Measurements from ENCODE around the gene CRIP2. TPM values are rescaled to one million over a fixed set of nuclear protein-coding genes. Genes with fewer than 3 reads are reported as not detected.

Gene CRIP2
- total RNA-seq, 2 donors from 2014 or later = 65.9 to 96.6 TPM

DNA sequence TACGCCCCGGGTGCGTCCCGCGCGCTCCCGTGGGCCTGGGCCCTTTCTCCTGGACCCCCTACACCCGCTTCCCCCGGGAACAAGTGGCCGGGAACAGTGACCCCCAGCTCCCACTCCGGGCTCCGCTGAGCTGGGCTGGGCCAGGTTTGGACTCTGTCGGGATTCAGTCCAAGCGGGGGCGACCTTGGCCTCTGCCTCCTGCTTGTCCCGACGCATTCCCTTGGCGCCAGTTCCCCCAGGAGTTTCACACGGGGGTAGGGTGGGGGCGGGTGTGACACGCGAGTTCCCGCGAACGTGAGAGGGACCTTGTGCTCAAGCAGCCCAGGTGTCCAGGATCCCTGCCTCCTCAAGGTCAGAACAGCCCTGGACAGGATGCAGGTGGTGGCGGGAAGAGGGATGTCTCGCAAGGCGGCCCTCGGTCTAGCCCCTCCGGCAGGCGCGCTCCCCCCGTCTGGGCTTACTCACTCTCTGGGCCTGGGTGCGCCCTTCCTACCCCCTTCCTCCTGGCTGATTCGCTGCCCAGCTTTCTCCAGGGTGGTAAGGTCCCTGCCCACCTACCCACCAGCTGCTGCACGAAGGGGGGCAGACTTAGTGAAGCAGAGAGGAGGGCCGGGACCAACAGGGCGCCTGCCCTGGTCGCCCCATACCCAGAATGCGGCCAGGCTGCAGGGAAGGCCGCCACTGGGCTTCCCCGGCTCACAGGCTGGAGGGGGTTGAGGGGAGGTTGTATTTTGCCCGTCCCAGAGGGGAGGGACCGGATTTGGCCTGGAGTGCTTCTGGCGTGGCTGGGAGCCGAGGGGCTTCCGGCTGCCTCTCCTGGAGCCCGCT is 862 bp downstream of the CRIP2 start:
- 9 to 19% methylated on average over 10 to 45 of the region's 48 CpGs for WGBS, 2 donors
- peak overlapping the region; percentile 53 to 87 (median 80) for H3K27ac ChIP-seq
- no peak for ATAC-seq
- H3K27me3 ChIP-seq = peaks cover 0 to 15% of the 10 kb centered on the region in 2 donors
- no peaks in the 10 kb centered on the region for H3K36me3 ChIP-seq (replicated peaks in 1 of 2; ENCODE audit: insufficient read depth in 1 of 2, low read depth in 2 of 2)
- no peaks in the 10 kb centered on the region for H3K9me3 ChIP-seq
- H3K4me3 ChIP-seq = peak overlapping the region; percentile 16 to 56
- DNase-seq = peak in 1 of 4 donors; percentile 43
- no peak for TF ChIP-seq POLR2A (IDR thresholded peaks at IDR 0.05)
- TF ChIP-seq, protein P1, sequence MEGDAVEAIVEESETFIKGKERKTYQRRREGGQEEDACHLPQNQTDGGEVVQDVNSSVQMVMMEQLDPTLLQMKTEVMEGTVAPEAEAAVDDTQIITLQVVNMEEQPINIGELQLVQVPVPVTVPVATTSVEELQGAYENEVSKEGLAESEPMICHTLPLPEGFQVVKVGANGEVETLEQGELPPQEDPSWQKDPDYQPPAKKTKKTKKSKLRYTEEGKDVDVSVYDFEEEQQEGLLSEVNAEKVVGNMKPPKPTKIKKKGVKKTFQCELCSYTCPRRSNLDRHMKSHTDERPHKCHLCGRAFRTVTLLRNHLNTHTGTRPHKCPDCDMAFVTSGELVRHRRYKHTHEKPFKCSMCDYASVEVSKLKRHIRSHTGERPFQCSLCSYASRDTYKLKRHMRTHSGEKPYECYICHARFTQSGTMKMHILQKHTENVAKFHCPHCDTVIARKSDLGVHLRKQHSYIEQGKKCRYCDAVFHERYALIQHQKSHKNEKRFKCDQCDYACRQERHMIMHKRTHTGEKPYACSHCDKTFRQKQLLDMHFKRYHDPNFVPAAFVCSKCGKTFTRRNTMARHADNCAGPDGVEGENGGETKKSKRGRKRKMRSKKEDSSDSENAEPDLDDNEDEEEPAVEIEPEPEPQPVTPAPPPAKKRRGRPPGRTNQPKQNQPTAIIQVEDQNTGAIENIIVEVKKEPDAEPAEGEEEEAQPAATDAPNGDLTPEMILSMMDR (IDR thresholded peaks at IDR 0.05) = no peak
- intact Hi-C loops (cut with DNase I) = no loop called here
- peaks cover 63% of the 10 kb centered on the region for H3K4me1 ChIP-seq

DNA sequence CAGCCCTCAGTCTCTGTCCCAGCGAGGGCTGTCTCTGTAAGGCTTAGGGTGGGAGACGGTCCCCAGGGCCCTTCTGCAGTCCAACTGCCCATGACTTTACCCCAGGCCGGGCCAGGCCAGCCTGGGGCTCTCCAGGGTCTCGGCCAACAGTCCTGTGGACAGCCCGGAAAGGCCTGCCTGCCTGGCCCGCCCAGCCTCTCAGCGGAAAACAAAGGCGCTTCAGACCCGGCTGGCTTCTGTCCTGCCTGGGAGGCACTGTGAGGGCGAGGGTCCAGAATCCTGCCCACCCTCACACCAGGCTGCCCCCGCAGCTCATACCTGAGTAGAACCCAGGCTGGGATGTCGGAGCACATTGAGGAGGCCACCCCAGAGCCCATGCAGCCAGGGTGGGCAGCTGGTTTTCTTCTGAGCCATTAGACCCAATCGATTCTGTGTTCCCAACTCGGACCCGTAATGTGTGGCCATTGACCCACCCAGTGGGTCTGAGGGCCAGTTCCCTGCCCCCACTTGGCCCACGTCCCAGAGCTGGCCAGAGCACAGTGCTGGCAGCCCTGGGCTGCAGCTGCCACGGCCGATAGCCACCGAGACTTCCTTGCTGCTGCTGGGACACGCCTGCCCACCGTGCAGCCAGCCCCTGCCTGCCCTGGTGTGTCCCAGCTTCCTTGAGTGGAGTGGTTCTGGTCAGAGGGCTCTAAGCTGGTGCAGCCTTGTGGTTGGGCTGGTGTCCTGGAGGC is 1.6 kb downstream of the CRIP2 start:
- Histone ChIP-seq H3K27ac (peak overlapping the region; percentile 53 to 87 (median 80)), H3K4me3 (no peak overlapping the region), H3K36me3 (replicated peaks in 1 of 2; ENCODE audit: insufficient read depth in 1 of 2, low read depth in 2 of 2) (no peaks in the 10 kb centered on the region), H3K27me3 (peaks cover 0 to 15% of the 10 kb centered on the region in 2 donors), H3K9me3 (no peaks in the 10 kb centered on the region), H3K4me1 (peaks cover 71% of the 10 kb centered on the region)
- TF ChIP-seq, protein P1 (IDR thresholded peaks at IDR 0.05) = no peak
- TF ChIP-seq POLR2A (IDR thresholded peaks at IDR 0.05) = peak in 2 of 3 donors; percentile 48 to 49
- DNase-seq = peak; percentile 64 to 74 (median 72)
- intact Hi-C loops (cut with DNase I) = no loop called here
- peak; percentile 16 for ATAC-seq
- 23% methylated on average over 21 of the region's 21 CpGs; no CpG with 5 or more reads in 1 of the 2 donors for WGBS, 2 donors

DNA sequence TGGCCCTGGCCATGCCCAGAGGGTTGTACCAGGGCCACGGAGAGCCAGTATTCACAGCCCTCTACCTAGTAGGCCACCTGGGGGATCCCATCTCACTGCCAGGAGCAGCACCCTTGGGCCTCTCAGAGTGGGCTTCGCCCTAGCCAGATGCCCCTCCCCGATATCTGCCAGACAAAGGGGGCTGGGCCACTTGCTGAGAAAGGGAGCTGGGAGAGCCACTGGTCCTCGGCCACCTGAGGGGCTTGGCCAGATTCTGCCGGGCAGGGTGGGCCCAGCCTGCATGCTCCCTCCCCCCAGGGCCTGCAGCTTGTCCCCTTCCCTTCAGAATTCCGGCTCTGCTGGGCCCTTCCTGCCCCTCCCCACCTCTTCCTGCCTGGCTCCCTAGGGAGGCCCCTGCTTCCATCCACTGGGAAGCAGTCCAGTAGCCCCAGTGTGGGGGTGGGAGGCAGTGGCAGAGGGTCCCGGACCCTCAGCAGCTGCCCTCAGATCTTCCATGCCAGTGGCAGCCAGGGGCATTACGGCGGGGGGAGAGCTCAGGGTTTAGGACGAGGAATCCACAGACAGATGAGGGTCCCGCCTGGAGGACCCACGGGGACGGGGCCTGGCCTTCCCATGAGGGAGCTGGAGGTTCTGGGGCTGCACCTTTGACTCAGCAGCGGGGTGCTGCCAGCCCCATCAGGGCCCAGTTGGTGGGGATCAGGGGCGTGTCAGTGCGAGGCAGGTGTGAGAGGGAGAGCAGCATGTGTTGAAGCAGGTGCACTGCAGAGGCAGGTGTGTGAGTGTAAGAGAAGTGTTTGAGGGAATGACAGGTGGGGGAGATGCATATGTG is 2.4 kb downstream of the CRIP2 start:
- ATAC-seq (no peak), DNase-seq (no peak)
- WGBS, 2 donors = 44 to 45% methylated on average over 9 to 16 of the region's 16 CpGs
- Histone ChIP-seq H3K4me3 (no peak overlapping the region), H3K27ac (peak overlapping the region in 3 of 4 donors; percentile 75 to 87 (median 86)), H3K9me3 (no peaks in the 10 kb centered on the region), H3K36me3 (replicated peaks in 1 of 2; ENCODE audit: insufficient read depth in 1 of 2, low read depth in 2 of 2) (no peaks in the 10 kb centered on the region), H3K4me1 (peaks cover 73% of the 10 kb centered on the region), H3K27me3 (peaks cover 0 to 15% of the 10 kb centered on the region in 2 donors)
- no peak for TF ChIP-seq POLR2A (IDR thresholded peaks at IDR 0.05)
- intact Hi-C loops (cut with DNase I) = no loop called here

DNA sequence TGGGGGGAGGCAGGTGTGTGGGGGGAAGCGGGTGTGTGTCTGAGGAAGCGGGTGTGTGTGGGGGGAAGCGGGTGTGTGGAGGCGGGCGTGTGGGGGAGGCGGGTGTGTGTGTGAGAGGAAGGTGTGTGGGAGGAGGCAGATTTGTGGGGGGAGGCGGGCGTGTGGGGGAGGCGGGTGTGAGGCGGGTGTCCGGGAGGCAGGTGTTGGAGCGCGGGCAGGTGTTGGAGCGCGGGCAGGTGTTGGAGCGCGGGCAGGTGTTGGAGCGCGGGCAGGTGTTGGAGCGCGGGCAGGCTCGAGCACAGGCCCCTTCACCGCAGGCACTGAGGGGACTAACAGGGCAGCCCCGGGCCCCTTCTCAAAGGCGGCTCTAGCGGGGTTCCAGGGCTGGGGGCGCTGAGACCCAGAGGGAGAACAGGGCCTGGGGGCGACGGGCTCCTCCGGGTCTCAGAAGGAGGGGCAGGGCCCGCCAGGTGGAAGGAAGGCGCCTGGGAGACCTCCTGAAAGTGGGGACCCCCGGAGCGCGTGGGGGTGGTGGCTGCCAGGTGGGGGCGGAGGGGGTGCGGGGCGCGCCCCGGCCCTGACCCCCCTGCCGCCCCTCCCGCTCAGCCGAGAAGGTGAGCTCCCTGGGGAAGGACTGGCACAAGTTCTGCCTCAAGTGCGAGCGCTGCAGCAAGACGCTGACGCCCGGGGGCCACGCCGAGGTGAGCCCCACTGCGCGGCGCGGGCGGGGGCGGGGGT is 3.2 kb downstream of the CRIP2 start:
- intact Hi-C loops (cut with DNase I) = no loop called here

More for the DNA sequence above, 3.2 kb downstream of the CRIP2 start:
- peaks cover 0 to 15% of the 10 kb centered on the region in 2 donors for H3K27me3 ChIP-seq
- TF ChIP-seq, protein P1 (IDR thresholded peaks at IDR 0.05) = no peak
- TF ChIP-seq POLR2A (IDR thresholded peaks at IDR 0.05) = no peak
- H3K4me1 ChIP-seq = peaks cover 73% of the 10 kb centered on the region
- no peaks in the 10 kb centered on the region for H3K36me3 ChIP-seq (replicated peaks in 1 of 2; ENCODE audit: insufficient read depth in 1 of 2, low read depth in 2 of 2)
- H3K9me3 ChIP-seq = no peaks in the 10 kb centered on the region
- H3K27ac ChIP-seq = peak overlapping the region in 2 of 4 donors; percentile 86 to 87
- no peak for DNase-seq
- 12 to 81% methylated on average over 5 to 37 of the region's 56 CpGs for WGBS, 2 donors
- H3K4me3 ChIP-seq = no peak overlapping the region
- ATAC-seq = no peak

All from body of pancreas (tissue), 4 donors.